Smooth muscle cell (in vitro differentiated cells): ENCODE data around the gene FXYD5. TPM values are rescaled to one million over a fixed set of nuclear protein-coding genes. Genes with fewer than 3 reads are reported as not detected.

Source experiments
- DNase-seq: peaks from one replicate; lab custom pipeline; 2025; ENCODE audit not compliant: unreplicated experiment; lab: John Stamatoyannopoulos, UW
- H2AFZ ChIP-seq: fragments of 200-600 bp; sonication (generic); 2 replicates; pipeline ENCODE4 v1.6.0; 2016; ENCODE audit warnings: antibody characterized with exemption, low read depth, mild to moderate bottlenecking
- H3F3A ChIP-seq: fragments of 200-600 bp; sonication (generic); 2 replicates; pipeline ENCODE4 v1.6.0; 2017; ENCODE audit warnings: antibody characterized with exemption, low read depth
- H3K27ac ChIP-seq: fragments of 200-600 bp; sonication (generic); 2 replicates; pipeline ENCODE4 v1.5.1; 2016; ENCODE audit warnings: low read depth, mild to moderate bottlenecking
- H3K27me3 ChIP-seq: fragments of 200-600 bp; sonication (generic); 2 replicates; pipeline ENCODE4 v1.6.1; 2016; ENCODE audit warnings: low read depth, mild to moderate bottlenecking
- H3K36me3 ChIP-seq: fragments of 200-600 bp; sonication (generic); 2 replicates; pipeline ENCODE4 v1.5.1; 2016; ENCODE audit warnings: low read depth
- H3K4me1 ChIP-seq: fragments of 200-600 bp; sonication (generic); 2 replicates; pipeline ENCODE4 v1.5.1; 2016; ENCODE audit warnings: low read depth
- H3K4me2 ChIP-seq: fragments of 200-600 bp; sonication (generic); 2 replicates; pipeline ENCODE4 v1.6.0; 2016; ENCODE audit warnings: mild to moderate bottlenecking
- H3K4me3 ChIP-seq: fragments of 200-600 bp; sonication (generic); 2 replicates; pipeline ENCODE4 v1.5.1; 2016; ENCODE audit warnings: mild to moderate bottlenecking
- H3K79me2 ChIP-seq: fragments of 200-600 bp; sonication (generic); 2 replicates; pipeline ENCODE4 v1.6.0; 2016; ENCODE audit warnings: low read depth, mild to moderate bottlenecking
- H3K9ac ChIP-seq: fragments of 200-600 bp; sonication (generic); 2 replicates; pipeline ENCODE4 v1.6.0; 2016; ENCODE audit warnings: low read depth
- H3K9me3 ChIP-seq: fragments of 200-600 bp; sonication (generic); replicated peaks from 2 replicates; pipeline ENCODE4 v1.5.1; 2016; ENCODE audit warnings: low read depth
- H4K20me1 ChIP-seq: fragments of 200-600 bp; sonication (generic); 2 replicates; pipeline ENCODE4 v1.6.0; 2016; ENCODE audit warnings: low read depth
- WGBS: methylation state at CpG from one replicate; pipeline ENCODE4 v1.1.7; 2016; ENCODE audit warnings: low lambda C conversion rate; 5-methylcytosine and 5-hydroxymethylcytosine counted together
- polyA plus RNA-seq: library from polyadenylated mRNA; unstranded; fragments of >200 nt; fragmentation: Nextera tagmentation; extraction: Ambion mirVana; gene quantifications from 2 replicates; pipeline ENCODE4 v1.2.1, GENCODE V29; 2016
- total RNA-seq: library from RNA; depleted of rRNA; stranded (reverse); fragments of >200 nt; gene quantifications from 2 replicates; pipeline ENCODE4 v1.2.3, GENCODE V29; 2014
- TF ChIP-seq, protein P1 (sequence below): fragments of 200-600 bp; sonication (generic); IDR thresholded peaks from 2 replicates; pipeline ENCODE4 v1.5.1; 2017; ENCODE audit warnings: borderline replicate concordance, mild to moderate bottlenecking, antibody characterized with exemption; ENCODE audit not compliant: insufficient read depth, poor library complexity, severe bottlenecking

Gene FXYD5
- total and polyA plus RNA-seq, 2 experiments from 2014 or later = 133 to 205 TPM

DNA sequence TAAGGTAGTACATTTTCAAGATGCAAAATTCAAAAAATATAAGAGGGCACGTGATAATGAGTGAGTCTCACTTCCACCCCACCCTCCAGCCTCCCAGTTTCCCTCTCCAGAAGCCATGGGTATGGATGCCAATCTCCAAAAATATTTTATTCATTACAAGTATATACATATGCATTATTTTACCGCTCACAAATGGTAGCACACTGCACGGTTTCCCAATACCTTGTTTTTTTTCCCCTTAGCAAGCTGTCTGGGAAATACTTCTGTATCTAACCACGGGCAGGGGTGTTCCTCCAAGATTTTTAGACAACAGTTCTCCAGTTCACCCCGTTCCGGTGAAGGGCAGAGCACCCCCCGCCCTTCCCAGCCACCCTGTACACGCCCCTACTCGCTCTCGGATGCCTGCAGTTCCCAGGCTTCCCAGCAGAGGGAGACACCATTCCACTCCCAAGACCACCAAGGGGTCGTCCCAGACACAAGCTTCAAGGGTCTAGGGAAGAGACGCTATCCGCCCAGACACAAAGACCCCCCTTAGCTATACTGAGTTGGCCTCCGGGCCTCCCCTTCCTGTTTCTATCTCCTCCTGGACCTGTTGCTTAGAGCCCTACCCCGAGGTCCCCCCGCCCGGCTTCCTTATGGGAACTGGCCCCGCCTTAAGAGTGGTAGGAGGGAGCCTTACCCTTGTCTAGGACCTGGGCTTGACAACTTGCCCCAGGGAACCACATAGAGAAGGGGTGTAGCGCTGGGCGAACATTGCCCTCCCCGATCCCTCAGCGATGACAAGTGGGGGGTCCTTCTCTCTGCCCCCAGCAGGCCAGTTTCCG, 40.0 kb upstream of the FXYD5 start:
- H3K9ac ChIP-seq = no peak overlapping the region
- 19% methylated on average over 23 of the region's 23 CpGs for WGBS
- no peaks in the 10 kb centered on the region for H4K20me1 ChIP-seq
- DNase-seq = peak; percentile 34
- no peaks in the 10 kb centered on the region for H3K79me2 ChIP-seq
- peak overlapping the region; percentile 50 for H2AFZ ChIP-seq
- no peaks in the 10 kb centered on the region for H3F3A ChIP-seq
- H3K36me3 ChIP-seq = no peaks in the 10 kb centered on the region
- peak overlapping the region; percentile 76 for H3K4me2 ChIP-seq
- H3K27ac ChIP-seq = no peak overlapping the region
- H3K27me3 ChIP-seq = no peaks in the 10 kb centered on the region
- peaks cover 7% of the 10 kb centered on the region for H3K4me1 ChIP-seq
- peak overlapping the region; percentile 41 for H3K4me3 ChIP-seq
- TF ChIP-seq, protein P1, sequence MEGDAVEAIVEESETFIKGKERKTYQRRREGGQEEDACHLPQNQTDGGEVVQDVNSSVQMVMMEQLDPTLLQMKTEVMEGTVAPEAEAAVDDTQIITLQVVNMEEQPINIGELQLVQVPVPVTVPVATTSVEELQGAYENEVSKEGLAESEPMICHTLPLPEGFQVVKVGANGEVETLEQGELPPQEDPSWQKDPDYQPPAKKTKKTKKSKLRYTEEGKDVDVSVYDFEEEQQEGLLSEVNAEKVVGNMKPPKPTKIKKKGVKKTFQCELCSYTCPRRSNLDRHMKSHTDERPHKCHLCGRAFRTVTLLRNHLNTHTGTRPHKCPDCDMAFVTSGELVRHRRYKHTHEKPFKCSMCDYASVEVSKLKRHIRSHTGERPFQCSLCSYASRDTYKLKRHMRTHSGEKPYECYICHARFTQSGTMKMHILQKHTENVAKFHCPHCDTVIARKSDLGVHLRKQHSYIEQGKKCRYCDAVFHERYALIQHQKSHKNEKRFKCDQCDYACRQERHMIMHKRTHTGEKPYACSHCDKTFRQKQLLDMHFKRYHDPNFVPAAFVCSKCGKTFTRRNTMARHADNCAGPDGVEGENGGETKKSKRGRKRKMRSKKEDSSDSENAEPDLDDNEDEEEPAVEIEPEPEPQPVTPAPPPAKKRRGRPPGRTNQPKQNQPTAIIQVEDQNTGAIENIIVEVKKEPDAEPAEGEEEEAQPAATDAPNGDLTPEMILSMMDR = peak; percentile 98
- H3K9me3 ChIP-seq = no peaks in the 10 kb centered on the region

DNA sequence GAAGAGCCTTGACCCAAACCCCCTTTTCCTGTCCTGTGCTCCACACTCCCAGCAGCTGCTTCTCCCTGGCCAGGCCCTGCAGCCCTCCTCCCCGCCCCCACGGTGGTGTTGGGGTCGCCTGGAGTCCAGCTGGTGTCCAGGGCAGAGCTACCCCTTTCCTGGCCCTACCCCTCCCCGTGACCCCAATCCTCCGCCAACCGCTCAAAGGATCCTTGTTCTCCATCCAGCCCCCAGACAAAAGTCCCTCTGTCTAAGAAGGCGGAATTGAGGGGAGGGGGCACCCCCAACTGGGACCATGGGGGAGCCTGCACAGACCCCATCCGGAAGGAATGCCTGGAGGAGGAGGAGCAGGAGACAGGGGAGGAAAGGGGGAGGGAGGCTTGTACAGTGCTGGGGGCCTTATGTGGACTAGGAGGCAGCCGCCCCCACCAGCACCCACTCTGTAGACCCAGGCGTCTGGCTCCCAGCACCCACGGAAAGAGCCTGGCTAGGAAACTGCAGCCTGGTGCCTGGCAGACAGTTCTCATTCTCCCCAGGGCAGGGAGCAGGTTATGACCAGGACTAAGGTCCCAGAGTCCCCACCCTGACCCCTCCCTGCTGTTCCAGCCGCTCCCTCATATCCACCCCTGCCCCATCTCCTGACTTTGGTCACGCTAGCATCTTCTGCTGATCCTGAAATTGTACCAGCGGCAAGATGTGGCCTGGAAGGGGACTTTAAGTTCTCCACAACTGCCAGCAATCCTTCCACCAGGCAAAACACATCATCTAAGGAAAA, 39.2 kb upstream of the FXYD5 start, which contains the start of gene FXYD3:
Gene FXYD3 (plus strand): TSS at position 647 of the 775 bp plus-strand sequence. CDS start 3,554 bp downstream, outside the sequence.
- H3K79me2 ChIP-seq = no peaks in the 10 kb centered on the region
- H3K9ac ChIP-seq = no peak within 1 kb of the TSS
- no peak for DNase-seq
- no peaks in the 10 kb centered on the region for H3F3A ChIP-seq
- peak within 1 kb of the TSS; percentile 50 for H2AFZ ChIP-seq
- H3K4me3 ChIP-seq = peak within 1 kb of the TSS; percentile 43
- no peaks in the 10 kb centered on the region for H3K27me3 ChIP-seq
- H3K27ac ChIP-seq = no peak within 1 kb of the TSS
- no peaks in the 10 kb centered on the region for H3K9me3 ChIP-seq
- peaks cover 7% of the 10 kb centered on the region for H3K4me1 ChIP-seq
- TF ChIP-seq, protein P1 = no peak
- WGBS = 76% methylated on average over 8 of the region's 14 CpGs
- H4K20me1 ChIP-seq = no peaks in the 10 kb centered on the region
- H3K4me2 ChIP-seq = peak within 1 kb of the TSS; percentile 76
- H3K36me3 ChIP-seq = no peaks in the 10 kb centered on the region

DNA sequence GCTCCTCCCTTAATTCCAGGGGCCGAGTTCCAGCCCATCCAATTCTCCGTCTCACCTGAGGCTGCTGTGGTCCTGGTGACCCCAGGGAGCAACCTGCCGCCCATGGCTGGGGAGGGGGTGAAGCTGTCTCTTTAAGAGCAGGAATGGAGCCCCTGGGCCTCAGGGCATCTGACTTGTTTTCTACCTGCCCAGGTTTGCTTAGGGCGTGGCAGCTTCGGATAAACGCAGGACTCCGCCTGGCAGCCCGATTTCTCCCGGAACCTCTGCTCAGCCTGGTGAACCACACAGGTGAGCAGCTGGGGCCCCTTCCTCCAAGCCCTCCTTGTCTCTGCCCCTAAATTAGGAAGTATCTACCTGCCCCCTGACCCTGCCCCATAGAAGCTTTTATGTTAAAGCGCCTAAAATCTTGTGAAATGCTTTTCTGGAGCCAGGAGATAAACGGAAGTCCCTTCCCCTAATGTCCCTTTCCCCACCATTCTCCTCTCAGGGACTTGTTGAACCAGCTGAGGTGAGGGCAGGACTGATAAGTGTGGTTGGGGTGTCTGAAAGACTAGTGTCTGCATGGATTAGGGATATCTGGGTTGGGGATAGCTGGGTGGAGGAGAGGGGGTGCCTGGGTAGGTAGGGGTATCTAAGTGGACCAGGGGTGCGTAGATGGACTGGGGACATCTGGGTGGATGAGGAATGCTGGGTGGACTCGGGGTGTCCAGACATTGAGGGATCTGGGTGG, 38.3 kb upstream of the FXYD5 start:
- 67% methylated on average over 13 of the region's 13 CpGs for WGBS
- Histone ChIP-seq H4K20me1 (no peaks in the 10 kb centered on the region), H3F3A (no peaks in the 10 kb centered on the region), H3K4me3 (peak overlapping the region; percentile 43), H3K27me3 (no peaks in the 10 kb centered on the region), H3K9ac (no peak overlapping the region), H3K27ac (no peak overlapping the region), H3K79me2 (no peaks in the 10 kb centered on the region), H3K36me3 (no peaks in the 10 kb centered on the region), H3K9me3 (no peaks in the 10 kb centered on the region), H2AFZ (no peak overlapping the region), H3K4me2 (peak overlapping the region; percentile 40), H3K4me1 (peaks cover 7% of the 10 kb centered on the region)
- no peak for DNase-seq
- TF ChIP-seq, protein P1 = no peak
